ENCODE measurements around the gene C11orf86.
"Not testable (repeated sequence)": the region's sequence is repeated elsewhere in the genome, so short reads cannot be mapped to it uniquely, and the experiment has no call there.

The C11orf86 gene

GRCh38 chr11:66974724-66975404 is at the start of gene C11orf86:
TSS of gene C11orf86 (plus strand) at chr11:66975304. CDS start at chr11:66975363, 59 bp downstream.
- no peak for DNase-seq (ENCODE audit: low read depth in 1 of 2, low spot score in 1 of 2)

GRCh38 chr11:66929753-66930152 is 45.4 kb upstream of the C11orf86 start:
- DNase-seq (ENCODE audit: low read depth in 1 of 2, low spot score in 1 of 2): no peak

- DNase-seq (ENCODE audit: low read depth in 1 of 2, low spot score in 1 of 2): no peak
Observed at GRCh38 chr11:66932543-66932942, 42.6 kb upstream of the C11orf86 start.

- DNase-seq (ENCODE audit: low read depth in 1 of 2, low spot score in 1 of 2): no peak
Observed at GRCh38 chr11:66933531-66933930, 41.6 kb upstream of the C11orf86 start.

- no peak for DNase-seq (ENCODE audit: low read depth in 1 of 2, low spot score in 1 of 2)
Observed at GRCh38 chr11:66934950-66935779, 39.9 kb upstream of the C11orf86 start.

GRCh38 chr11:66936311-66936711 is 38.8 kb upstream of the C11orf86 start:
- DNase-seq (ENCODE audit: low read depth in 1 of 2, low spot score in 1 of 2): no peak

GRCh38 chr11:66937193-66937733 is 37.8 kb upstream of the C11orf86 start:
- no peak for DNase-seq (ENCODE audit: low read depth in 1 of 2, low spot score in 1 of 2)

- no peak for DNase-seq (ENCODE audit: low read depth in 1 of 2, low spot score in 1 of 2)
Observed at GRCh38 chr11:66938582-66939135, 36.4 kb upstream of the C11orf86 start.

- DNase-seq (ENCODE audit: low read depth in 1 of 2, low spot score in 1 of 2): no peak
Observed at GRCh38 chr11:66950112-66950535, 25.0 kb upstream of the C11orf86 start.

- no peak for DNase-seq (ENCODE audit: low read depth in 1 of 2, low spot score in 1 of 2)
Observed at GRCh38 chr11:66951135-66951534, 24.0 kb upstream of the C11orf86 start.

GRCh38 chr11:66951927-66952337 is 23.2 kb upstream of the C11orf86 start:
- no peak for DNase-seq (ENCODE audit: low read depth in 1 of 2, low spot score in 1 of 2)

- no peak for DNase-seq (ENCODE audit: low read depth in 1 of 2, low spot score in 1 of 2)
Observed at GRCh38 chr11:66953081-66953833, 21.8 kb upstream of the C11orf86 start.

- no peak for DNase-seq (ENCODE audit: low read depth in 1 of 2, low spot score in 1 of 2)
Observed at GRCh38 chr11:66956689-66957290, 18.3 kb upstream of the C11orf86 start.

- DNase-seq (ENCODE audit: low read depth in 1 of 2, low spot score in 1 of 2): no peak
Observed at GRCh38 chr11:66957971-66958231, 17.2 kb upstream of the C11orf86 start.

- peak; percentile 93 for DNase-seq (ENCODE audit: low read depth in 1 of 2, low spot score in 1 of 2)
Observed at GRCh38 chr11:66958232-66958955, 16.7 kb upstream of the C11orf86 start, which contains the start of gene PC. TSS of gene PC (minus strand) at chr11:66958383. CDS start at chr11:66872159, 86,224 bp downstream.

- DNase-seq (ENCODE audit: low read depth in 1 of 2, low spot score in 1 of 2): no peak
Observed at GRCh38 chr11:66958956-66959274, 16.2 kb upstream of the C11orf86 start.

GRCh38 chr11:66961691-66962213 is 13.4 kb upstream of the C11orf86 start:
- DNase-seq (ENCODE audit: low read depth in 1 of 2, low spot score in 1 of 2): not testable (repeated sequence)

- no peak for DNase-seq (ENCODE audit: low read depth in 1 of 2, low spot score in 1 of 2)
Observed at GRCh38 chr11:66962247-66962646, 12.9 kb upstream of the C11orf86 start.

- no peak for DNase-seq (ENCODE audit: low read depth in 1 of 2, low spot score in 1 of 2)
Observed at GRCh38 chr11:66962801-66963200, 12.3 kb upstream of the C11orf86 start.

GRCh38 chr11:66964495-66964894 is 10.6 kb upstream of the C11orf86 start:
- DNase-seq (ENCODE audit: low read depth in 1 of 2, low spot score in 1 of 2): no peak

Data from stimulated activated CD4-positive, alpha-beta T cell treated with anti-CD3 and anti-CD28 coated beads, Interleukin-15, amount 100 ng/mL, for 1 hour (primary cell).